Neural cell (in vitro differentiated cells): ENCODE data around the gene PTPRK.

Experiments used
- CTCF ChIP-seq: fragments of 450-650 bp; IDR thresholded peaks from 2 replicates; pipeline ENCODE4 v1.5.1; 2014; ENCODE audit warnings: antibody characterized with exemption, mild to moderate bottlenecking, moderate library complexity; ENCODE audit not compliant: poor library complexity, severe bottlenecking
- EP300 ChIP-seq: fragments of 450-650 bp; conservative IDR thresholded peaks from 2 replicates; pipeline ENCODE4 v1.6.1; 2014; ENCODE audit warnings: antibody characterized with exemption, mild to moderate bottlenecking, moderate library complexity; ENCODE audit not compliant: poor library complexity, severe bottlenecking
- EZH2 ChIP-seq: fragments of 200-600, 300-800 bp; shearing (Covaris generic), sonication (generic); IDR thresholded peaks from 2 replicates; pipeline ENCODE4 v1.6.1; 2014; ENCODE audit warnings: antibody characterized with exemption, low read length, borderline replicate concordance, mild to moderate bottlenecking; ENCODE audit not compliant: insufficient read depth, poor library complexity, severe bottlenecking
- MXI1 ChIP-seq: fragments of 450-650 bp; conservative IDR thresholded peaks from 2 replicates; pipeline ENCODE4 v1.6.1; 2014; ENCODE audit warnings: antibody characterized with exemption, mild to moderate bottlenecking; ENCODE audit not compliant: poor library complexity, severe bottlenecking
- POLR2AphosphoS5 ChIP-seq: IDR thresholded peaks from 2 replicates; pipeline ENCODE4 v1.6.1; 2012
- RAD21 ChIP-seq: fragments of 450-650 bp; conservative IDR thresholded peaks from 2 replicates; pipeline ENCODE4 v1.6.1; 2014; ENCODE audit warnings: antibody characterized with exemption, mild to moderate bottlenecking, moderate library complexity
- REST ChIP-seq: IDR thresholded peaks from 2 replicates; pipeline ENCODE4 v1.6.1; 2012; ENCODE audit warnings: borderline replicate concordance
- SMC3 ChIP-seq: fragments of 450-650 bp; conservative IDR thresholded peaks from 2 replicates; pipeline ENCODE4 v1.6.1; 2014; ENCODE audit warnings: antibody characterized with exemption, mild to moderate bottlenecking, moderate library complexity; ENCODE audit not compliant: poor library complexity
- TAF1 ChIP-seq: IDR thresholded peaks from 2 replicates; pipeline ENCODE4 v1.6.1; 2012; ENCODE audit warnings: low read depth

GRCh38 chr6:128278836-128279235 lies 241.6 kb downstream of the PTPRK start:
- TF ChIP-seq CTCF (no peak), RAD21 (no peak), EP300 (no peak), TAF1 (no peak), SMC3 (no peak), POLR2AphosphoS5 (no peak), EZH2 (no peak), MXI1 (no peak), REST (no peak)
